Stimulated activated CD4-positive, alpha-beta T cell treated with anti-CD3 and anti-CD28 coated beads, Interleukin-15, amount 100 ng/mL, for 24 hours (primary cell): ENCODE data around the gene DCANP1.

ENCODE experiments used
- DNase-seq: peaks from one replicate; pipeline ENCODE4 v3.0.0-alpha.2; 2020

DCANP1 gene

DNA sequence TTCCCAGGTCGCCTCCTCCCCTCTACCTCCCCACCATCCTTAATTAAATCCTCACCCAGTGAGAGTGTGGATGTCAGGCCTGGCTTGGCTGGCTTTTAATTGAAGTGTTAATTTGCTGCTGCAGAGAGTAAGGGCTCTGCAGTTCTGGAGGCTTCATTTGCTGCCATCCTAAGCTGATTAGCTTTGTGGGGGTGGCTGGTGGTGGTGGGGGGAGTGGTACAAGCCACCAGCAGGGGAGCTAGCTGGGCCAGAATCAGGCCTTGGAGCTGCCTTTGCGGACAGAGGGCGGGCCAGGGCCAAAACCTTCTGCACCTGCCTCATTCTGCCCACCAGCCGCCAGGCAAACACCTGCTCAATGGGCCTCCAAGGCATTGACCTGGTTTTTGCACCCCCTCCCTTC lies 31.8 kb upstream of the DCANP1 start:
- no peak for DNase-seq

DNA sequence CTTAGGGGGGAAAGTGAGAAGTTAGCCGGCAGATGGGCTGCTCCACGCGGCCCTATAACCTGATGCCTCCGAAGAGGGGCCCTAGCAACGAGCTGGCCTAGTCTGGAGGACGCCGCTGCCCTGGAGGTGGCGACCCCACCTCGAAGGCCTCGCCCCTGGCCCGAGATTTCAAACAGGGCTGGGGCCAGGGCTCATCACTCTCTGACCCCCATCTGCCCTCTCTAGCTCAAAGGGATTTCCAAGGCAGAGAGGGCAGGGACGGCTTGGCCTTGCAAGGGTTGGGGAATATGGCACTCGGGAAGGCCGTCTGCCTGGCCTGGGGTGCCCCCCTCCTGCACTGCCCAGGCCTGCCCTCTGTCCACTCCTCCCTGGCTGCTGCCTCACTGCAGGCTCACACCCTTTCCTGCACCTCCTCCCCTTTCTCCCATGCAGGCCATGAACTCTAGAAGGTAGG lies 30.5 kb upstream of the DCANP1 start:
- no peak for DNase-seq

DNA sequence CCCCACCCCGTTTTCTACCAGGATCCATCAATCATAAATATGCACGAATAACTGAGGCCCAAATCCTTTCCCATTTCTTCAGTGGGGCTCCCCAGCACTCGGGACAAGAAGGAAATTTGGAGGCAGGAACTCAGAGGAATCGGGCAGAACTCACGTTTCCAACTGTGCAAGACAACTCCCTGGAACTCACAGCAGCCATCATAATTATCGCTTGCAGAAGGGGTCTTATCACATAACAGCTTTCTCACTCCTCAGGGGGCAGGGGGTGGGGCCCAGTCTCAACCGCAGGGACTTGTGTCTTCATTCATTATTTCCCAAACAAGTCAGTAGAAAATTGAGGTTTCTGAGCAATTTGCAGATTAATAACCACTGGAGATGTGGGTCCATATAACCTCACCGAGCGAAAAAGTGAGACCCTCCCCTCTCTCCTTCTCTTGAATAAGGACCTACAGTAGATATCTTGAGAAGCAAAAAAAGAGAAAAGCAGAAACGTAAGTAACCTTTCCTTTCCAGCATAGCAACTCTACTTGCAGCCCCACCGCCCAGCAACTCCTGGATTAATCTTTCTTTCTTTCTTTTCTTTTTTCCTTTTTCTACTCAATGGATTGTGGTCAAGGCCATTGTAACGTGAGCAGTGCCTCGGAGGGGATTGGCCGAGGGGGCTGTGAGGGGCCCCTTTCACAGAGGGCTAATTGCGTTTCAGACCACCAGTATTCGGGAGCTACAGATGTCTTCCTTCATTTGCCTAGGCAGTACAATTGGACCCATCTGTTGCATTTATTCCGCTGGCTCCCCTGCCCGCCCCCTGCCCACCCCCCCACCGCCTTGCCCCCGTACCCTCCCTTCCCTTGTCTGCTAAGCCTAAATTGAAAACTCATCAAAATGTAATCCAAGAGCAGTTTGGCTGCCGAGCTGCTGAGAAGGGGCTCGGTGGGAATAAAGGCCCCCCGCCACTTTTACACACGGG lies 29.8 kb upstream of the DCANP1 start:
- no peak for DNase-seq

DNA sequence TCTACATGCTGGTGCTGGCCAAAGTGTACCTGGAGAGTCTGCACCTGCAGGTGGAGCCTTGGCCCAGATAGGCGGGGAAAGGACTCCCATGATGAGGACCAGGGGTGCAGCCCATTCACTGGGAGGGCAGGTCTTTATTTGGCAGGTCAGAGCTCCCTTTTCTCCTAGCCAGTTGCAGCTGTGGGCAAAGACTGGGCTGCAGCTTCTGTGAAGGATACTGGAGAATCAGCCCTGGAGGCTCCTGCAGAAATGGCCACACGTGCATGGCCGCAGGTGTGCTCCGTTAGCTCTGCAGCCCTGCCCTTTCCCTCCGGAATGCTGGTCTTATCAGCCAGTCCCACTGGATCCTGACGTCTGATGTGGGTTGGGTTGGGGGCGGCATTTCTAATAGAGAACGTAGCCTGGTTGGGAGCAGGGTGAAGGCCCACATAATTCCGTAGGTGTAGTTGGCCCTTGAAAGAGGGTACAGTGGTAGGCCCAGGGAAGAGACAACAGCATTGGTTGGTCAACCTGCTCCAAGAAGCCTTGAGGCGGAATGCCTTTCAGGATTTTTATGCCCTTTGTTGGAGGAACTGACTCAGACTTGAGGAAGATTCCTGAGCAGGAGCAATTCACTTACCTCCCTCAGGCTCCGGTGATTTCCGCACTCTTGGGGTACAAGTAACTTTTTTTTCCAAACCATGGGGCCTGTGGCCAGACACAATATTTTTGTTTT lies 27.0 kb upstream of the DCANP1 start:
- DNase-seq = no peak

DNA sequence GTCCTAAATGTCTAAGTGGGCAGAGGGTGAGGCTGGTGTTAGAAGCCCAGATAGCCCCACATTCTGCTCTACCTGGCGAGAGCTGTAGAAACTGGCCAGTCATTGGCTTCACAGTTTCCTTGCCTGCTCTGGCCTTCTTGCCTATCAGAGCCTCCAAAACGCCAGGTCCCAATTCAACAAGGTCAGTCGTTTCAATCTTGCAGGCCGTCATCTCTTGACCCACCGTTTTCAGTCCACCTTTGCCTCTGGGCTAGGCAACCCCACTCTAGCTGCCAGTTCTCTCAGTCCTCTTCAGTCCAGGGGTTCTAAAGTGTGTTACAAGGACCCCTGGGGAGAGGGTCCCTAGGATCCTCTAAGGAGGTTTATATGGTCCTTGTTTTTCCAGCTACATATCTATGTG lies 25.0 kb upstream of the DCANP1 start:
- DNase-seq = no peak

DNA sequence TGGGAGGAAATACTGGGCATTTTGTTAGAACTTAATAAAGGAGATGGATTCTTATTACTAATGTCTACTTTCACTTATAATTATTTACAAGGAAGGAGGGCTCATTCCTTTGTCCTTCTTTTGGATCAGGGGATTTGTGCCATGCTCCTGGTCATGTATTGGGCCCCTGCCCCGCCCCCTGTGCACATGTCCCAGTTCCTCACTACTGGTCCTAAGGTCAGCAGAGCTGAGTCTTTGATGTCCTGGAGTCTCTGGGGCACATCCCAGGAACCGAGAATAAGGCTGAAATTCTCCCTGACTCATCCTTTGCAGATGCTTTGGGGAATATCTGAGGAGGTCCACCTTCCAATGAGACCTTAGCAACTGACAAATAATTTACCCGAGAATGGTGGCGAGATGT lies 24.6 kb upstream of the DCANP1 start:
- DNase-seq = no peak

DNA sequence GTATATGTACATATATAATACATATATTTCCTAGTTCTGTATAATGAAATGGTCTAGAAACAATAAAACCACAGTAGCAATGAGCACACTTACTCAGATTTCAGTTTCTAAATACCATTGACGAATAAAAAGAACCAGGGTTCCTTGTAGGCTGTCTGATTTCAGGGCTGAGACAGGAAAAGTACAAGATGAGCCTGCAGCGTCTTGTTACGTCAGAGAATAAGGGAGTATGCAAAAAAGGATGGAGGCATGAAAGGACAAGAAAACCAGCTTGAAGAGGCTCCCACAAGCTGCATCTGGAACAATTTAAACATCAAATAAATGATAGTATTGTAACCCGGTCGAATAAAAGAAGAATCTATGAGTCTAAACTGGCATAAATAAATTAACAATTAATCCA lies 22.8 kb upstream of the DCANP1 start:
- no peak for DNase-seq

DNA sequence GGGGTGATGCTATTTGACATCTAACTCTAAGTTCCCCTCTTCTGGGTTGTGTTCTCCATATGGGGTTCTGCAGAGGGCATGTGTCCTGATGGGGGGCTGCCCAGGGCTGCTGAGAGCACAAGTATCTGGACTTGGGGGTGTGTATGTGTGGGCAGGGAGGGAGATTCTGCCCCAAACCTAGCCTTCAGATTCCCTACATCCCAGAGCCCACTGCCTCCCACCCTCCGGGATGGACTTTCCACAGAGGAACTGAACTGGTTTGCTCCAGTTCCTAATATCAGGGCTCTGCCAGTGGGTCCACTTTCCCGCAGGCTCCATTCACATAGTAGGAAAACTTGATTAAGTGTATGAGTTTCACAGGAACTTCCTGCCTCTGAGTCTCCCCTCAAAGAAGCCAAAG lies 21.4 kb upstream of the DCANP1 start:
- no peak for DNase-seq

DNA sequence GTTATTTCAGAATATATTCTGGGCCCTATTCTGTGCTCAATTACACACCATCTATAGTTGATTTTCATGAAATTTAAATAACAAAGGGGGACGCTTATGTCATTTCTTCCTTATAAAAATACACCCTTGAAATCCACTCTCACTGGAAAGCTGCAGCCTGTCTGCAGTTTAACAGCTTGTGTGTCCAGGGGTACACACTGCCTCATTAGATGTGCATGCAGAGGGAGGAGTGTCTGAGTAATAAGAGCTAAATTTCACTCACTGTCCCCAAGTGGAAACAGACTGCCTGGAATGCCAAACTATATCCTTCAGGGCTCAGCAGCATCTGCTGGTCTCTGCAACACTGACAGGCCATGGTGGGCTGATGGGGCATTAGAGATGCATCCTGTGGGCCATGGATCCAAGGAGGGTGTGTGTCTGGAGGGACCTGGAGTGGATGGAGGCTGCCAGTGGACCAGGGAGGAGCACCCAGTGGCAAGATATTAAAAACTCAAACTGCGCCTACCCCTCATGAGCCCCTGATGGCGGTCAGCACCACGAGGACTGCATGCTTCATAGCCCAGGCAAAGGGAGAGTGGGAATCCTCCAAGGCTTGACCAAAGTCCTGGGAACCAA lies 20.8 kb upstream of the DCANP1 start:
- DNase-seq = no peak

DNA sequence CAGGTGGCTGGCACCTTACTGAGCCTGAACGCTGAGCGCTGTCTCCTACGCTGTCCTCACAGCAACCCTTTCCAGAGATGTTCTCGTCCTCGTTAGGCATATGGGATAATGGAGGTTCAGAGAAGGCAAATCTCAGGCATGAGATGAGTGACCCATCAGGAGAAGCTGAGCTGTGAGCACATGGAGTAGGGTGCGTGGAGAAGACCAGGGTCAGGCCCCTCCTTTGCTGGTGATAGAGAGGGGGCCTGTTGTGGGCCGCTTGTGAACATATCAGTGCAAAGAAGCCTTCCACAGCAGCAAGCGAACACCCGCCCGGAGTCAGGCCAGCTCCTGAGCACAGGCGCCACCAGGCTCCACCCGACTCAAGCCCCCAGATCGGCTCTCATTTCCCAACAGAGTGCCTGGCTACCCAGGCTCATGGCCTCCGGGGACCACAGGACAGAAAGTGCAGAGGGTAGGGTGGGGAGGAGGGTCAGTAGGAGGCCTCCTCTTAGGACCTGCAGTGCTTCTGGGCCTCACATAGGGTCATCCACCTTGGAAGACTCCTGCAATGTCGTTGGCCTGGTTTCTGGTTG lies 20.0 kb upstream of the DCANP1 start:
- DNase-seq = no peak

DNA sequence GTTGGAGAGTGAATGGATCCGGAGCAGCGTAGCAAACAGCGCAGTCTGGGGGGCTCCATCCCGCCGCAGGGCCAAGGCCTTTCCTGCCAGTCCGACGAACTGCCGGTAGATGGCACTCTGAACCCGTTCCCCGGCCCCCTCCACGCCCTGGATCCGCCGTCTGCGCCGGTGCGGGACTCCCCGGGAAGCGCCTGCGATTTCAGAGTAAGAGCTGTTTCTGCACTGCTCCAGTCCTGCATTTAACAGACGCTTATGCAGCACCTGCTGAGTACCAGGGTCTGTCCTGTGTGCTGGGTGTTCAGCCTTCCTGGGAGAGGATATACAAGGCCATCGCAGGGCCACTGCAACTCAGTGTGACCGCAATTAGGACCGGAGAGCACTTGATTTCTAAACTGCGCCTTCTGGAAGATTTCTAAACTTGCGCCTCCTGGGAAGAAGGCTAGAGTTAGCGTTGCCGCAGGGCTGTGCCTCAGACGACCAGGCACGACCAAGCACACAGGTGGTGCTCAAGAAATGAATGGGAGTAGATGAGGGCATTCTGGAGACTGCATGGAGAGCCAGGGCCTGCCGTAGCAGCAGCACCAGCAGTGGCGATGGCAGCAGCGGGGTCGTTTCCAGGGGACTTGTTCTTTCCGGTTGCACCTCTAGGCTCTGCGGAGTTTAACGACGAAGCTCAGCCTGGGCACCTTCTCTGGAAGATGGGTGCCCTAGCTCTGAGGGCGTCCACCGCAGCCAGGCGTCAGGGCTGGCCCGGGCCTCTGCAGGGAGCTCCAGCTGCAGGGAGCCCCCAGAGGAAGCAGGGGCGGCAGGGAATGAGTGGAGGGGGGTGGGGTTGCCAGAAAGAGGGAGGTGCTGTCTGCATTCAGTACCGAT lies 19.3 kb upstream of the DCANP1 start:
- DNase-seq = peak; percentile 84

DNA sequence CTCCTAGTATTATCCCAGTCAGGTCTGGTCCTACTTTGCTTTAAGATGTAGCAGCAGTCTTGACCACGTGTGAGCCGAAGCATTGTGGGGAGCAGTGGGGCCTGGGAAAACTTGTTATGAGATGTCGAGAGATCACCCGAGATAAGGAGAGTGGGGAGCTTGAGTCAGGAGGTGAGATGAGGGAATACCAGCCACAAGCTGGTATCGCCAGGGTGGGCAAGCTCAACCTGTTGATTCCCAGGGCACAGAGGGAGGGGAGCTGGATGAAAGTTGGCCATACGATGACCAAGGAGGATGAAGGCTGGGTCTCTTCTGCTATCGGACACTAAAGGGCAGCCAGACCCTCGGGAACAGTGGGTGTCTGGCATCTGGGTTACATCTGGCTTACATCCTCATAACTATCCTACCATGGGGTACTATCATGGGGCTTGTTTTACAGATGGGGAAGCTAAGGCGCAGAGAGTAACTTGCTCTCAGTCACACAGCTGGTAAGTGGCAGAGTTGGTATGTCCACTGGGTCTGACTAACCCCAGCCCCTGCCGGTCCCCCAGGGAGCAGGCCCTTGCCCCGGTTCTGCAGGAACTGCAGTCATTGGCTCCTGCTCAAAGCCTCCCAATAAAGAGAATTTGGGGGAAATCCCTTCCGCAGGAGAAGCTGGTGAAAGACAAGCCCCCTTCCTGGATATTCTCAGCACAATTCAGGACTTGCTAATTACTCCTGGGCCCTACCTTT lies 18.4 kb upstream of the DCANP1 start:
- no peak for DNase-seq

DNA sequence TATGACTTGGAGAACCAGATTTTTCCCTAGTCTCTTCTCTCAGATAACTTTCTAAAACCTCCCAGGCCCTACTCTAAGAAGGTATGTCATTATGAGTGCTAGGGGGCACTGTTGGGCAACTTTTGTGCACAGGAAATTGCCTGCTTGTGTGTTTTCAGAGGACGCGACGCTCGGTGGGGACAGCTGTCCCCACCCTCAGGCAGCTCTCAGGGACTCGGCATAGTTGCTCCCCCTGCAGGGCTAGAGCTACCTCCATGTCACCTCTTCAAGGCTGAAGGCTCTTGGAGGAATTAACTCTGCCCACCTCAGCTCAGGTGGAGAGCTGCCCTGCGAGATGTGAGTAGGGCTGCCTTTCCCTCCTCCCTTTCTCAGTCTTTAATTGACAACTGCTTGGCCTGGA lies 15.2 kb upstream of the DCANP1 start:
- DNase-seq = peak; percentile 66

DNA sequence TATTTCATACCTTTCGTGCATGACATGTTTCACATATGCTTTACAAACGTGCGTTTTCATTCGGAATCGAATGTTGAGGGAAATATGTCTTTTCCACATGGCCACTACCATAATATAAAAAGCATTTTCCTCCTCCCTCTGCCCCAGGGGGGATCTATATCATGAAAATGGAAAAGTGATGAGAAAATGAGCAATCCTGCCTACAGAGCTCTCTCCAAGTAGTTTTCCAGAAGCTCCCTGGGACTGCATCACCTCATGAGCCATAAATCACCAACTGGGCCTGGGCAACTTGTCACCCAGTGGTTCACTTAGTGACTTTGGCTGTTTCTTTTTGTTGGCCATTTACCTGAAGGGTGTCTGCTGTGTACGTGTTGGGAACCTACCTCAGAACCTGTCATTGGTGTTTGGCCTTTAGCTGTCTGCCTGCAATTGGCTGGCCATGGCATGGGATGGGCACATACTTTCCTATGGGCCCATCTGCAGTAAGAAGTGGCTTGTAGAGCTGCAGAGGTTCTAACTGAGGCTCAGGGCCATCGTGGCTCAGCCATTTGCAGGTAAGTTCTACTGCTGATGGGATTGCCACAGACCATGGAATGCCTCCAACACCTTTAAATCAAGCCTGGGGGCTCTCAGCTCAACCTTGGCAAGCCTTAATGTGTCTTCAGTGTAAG lies 14.5 kb upstream of the DCANP1 start:
- DNase-seq = no peak

DNA sequence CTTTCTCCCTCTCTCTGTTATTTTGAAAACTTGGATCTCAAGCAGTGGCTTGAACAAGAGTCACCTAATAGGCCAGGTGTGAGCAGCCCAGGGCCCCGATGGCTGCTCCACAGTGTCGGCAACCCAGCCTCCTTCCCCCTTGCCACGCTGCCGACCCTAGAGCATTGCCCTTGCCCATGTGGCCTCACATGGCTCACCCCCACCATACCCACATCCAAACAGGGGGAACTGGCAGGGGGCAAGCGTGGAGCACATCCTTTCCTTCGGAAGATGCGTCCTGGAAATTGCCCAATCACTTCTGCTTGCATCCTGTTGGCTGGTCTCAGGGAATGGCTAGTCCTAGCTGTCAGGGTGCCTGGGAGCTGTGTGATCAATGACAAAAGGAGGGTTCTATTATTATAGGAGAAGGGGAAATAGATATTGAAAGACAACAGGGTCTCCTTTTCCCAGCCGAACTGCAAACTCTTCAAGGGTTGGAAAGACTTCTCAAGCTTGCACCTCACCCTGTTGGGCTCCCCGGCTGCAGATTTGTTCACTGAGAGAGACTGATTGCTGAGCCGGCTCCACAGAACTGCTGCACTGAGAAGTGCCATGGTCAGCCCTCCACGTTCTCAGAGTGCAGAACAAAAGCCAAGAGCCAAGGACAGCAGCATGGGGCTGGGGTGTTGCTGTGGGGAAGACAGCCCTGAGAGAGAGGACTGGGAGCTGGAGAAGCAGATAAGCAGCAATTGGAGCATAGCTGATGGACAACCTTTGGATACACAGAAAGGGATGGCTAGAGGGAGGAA lies 13.3 kb upstream of the DCANP1 start:
- DNase-seq = no peak

DNA sequence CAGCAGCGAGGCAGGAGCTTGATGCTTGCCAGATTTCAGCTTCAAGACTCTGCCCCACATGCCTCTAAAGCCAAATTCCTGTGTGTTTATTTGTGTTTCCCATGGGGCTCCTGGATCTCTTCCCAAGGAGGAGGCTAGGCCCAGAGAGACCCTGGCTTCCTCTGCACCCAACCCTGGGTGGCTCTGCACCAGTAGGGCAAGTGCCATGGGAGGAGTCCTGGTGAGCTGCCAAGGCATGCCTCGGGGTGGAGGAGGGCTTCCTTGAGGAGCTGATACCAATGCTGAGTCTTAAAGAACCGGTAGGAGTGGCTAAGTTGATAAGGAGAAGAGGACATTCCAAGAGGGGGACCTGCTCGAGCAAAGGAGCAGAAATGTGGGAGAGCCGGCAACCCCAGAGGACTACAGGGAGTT lies 11.8 kb upstream of the DCANP1 start:
- no peak for DNase-seq

DNA sequence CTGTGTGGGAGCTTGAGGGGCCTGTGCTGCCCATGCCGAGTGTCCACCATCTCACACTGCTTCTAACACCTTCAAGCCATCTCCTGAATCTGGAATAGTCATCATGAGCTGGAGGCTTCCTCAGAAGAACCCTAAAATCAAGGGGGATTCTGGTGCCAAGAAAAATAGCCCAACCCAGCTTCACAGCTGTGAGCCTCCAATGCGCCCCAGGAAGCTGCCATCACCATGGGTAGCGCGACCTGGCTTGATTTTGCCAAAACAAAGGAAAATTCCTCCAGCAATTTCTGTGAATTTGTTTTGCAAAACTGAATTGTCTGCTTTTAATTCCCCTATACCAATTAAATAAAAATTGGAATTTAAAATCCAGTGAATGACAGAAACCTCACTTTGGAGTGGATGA lies 11.2 kb upstream of the DCANP1 start:
- DNase-seq = no peak

DNA sequence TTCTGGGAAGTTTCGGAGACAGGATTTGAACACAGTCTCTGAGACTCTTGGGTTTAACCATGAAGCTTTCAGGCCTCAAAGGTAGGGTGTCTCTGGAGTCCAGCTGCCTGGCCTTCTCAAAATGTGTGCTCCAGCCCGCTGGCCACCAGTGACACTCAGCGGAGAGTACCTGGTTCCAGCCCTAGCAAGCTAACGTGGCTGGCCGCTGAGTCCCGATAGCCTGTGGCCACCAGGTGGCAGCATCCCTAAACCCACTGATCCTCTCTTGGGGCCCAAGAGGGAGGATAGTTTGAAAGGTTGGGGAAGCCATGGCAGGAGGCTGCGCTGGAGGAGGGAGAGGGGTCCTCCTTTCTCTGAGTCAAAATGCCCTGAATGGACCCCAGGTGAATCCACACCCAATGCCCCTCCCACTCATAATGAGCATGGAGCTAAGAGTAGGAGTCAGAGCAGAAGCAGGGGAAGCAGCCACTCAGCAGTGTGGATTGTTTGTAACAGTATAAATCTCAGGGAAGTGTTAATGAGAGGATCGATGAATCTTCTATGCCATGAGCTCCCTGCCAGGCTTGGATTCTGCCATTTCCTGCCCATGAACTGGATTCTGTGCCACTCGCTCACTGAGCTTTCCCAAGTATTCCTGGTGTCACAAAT lies 10.4 kb upstream of the DCANP1 start:
- DNase-seq = peak; percentile 78

DNA sequence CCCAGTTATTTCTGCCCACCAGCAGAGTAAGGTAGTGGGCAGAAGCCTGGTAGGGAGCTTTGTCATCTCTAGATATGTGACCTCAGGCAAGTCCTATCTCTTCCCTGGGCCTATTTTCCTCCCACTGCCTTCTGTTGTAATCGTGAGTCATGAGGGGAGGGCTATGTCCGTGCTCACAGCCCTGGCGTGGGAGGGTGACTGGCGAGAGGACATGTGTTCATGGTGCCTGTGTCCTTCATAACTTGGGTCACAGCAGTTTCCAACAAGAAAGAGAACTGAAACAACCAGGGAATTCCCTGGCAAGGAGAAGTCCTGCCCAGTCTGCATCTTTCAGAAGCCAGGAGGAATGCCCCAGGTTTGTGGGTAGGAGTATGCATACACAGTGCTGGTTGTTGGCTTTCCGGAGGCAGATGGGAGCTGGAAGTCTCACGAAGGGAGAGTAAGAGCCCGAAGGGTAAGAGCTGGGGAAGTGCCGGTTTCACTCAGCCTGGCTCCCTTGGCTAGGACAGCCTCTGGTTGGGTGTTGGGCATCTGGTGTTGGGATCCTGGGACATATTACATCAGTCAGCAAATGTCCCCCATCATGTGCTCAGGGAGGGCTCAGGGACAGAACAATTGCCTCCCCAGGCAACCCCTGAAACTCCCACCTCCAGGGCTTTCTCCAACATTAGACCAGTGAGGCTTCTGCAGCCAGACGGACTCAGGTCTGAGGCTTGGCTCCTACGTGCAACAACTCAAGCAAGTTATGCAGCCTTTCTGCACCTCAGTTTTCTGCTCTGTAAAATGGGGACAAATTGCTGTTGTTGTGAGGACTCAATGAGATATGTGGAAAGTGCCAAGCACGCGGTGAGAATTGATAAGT lies 9.3 kb upstream of the DCANP1 start:
- DNase-seq = no peak
